SK-N-SH (cell line): Measurements from ENCODE around the gene HDAC4. TPM values are rescaled to one million over a fixed set of nuclear protein-coding genes. Genes with fewer than 3 reads are reported as not detected.

Source experiments
- CTCF ChIA-PET: fragments of 300-600, 350-600 bp; formaldehyde crosslinking; extraction: SDS; loops from one replicate; lab custom pipeline; 2021; lab: Yijun Ruan, JAX
- POLR2A ChIA-PET: fragments of 350-600 bp; sonication (Branson Sonifier 250); formaldehyde crosslinking; extraction: SDS; loops from one replicate; lab custom pipeline; 2020; ENCODE audit warnings: antibody characterized with exemption, inconsistent platforms; lab: Yijun Ruan, JAX
- DNase-seq: peaks from one replicate; pipeline ENCODE4 v3.0.0; 2012
- H2AFZ ChIP-seq: fragments of 200-600 bp; sonication (generic); 2 replicates; pipeline ENCODE4 v1.8.1; 2016; ENCODE audit warnings: antibody characterized with exemption, mild to moderate bottlenecking, low read depth
- H3F3A ChIP-seq: fragments of 200-600 bp; sonication (generic); replicated peaks from 2 replicates; pipeline ENCODE3; 2016; ENCODE audit warnings: antibody characterized with exemption, mild to moderate bottlenecking; ENCODE audit not compliant: insufficient read depth
- H3K27ac ChIP-seq, 2 experiments: fragments of 200-500 bp in 1 of 2; fragments of 200-600 bp in 1 of 2; sonication (Bioruptor generic) in 1 of 2; sonication (generic), shearing (Covaris generic) in 1 of 2; 2 replicates each; pipeline versions ENCODE4 v1.5.1 to v1.6.1; 2014 to 2016; ENCODE audit warnings: low read depth in 2 of 2, inconsistent platforms in 1 of 2, low read length in 1 of 2, mild to moderate bottlenecking in 1 of 2, mixed read lengths in 1 of 2
- H3K27me3 ChIP-seq: fragments of 200-600 bp; sonication (generic), shearing (Covaris generic); 2 replicates; pipeline ENCODE4 v1.6.1; 2016; ENCODE audit warnings: mixed run types; ENCODE audit not compliant: insufficient read depth
- H3K36me3 ChIP-seq, 2 experiments: fragments of 200-500 bp in 1 of 2; fragments of 200-600 bp in 1 of 2; sonication (Bioruptor generic) in 1 of 2; sonication (generic) in 1 of 2; replicated peaks in 1 of 2; 2 replicates each; pipeline versions ENCODE3 to v1.5.1; 2014 to 2016; ENCODE audit warnings: low read length in 1 of 2, mild to moderate bottlenecking in 1 of 2; ENCODE audit not compliant: insufficient read depth in 2 of 2, control insufficient read depth in 1 of 2
- H3K4me1 ChIP-seq, 2 experiments: fragments of 200-500 bp in 1 of 2; fragments of 200-600 bp in 1 of 2; sonication (Bioruptor generic) in 1 of 2; sonication (generic), shearing (Covaris generic) in 1 of 2; 2 replicates each; pipeline versions ENCODE4 v1.5.1 to v1.6.1; 2014 to 2016; ENCODE audit warnings: low read depth in 1 of 2, low read length in 1 of 2, mixed run types in 1 of 2; ENCODE audit not compliant: insufficient read depth in 2 of 2, control insufficient read depth in 1 of 2
- H3K4me2 ChIP-seq: fragments of 200-600 bp; sonication (generic), shearing (Covaris generic); 2 replicates; pipeline ENCODE4 v1.6.1; 2017; ENCODE audit warnings: mixed run types
- H3K4me3 ChIP-seq, 2 experiments: fragments of 200-500 bp in 1 of 2; fragments of 200-600 bp in 1 of 2; sonication (Bioruptor generic) in 1 of 2; sonication (generic), shearing (Covaris generic) in 1 of 2; 2 replicates each; pipeline versions ENCODE4 v1.5.1 to v1.8.1; 2014 to 2016; ENCODE audit warnings: low read depth in 2 of 2, inconsistent platforms in 1 of 2, low read length in 1 of 2, mild to moderate bottlenecking in 1 of 2, mixed read lengths in 1 of 2, moderate library complexity in 1 of 2
- H3K79me2 ChIP-seq: fragments of 200-600 bp; sonication (generic); 2 replicates; pipeline ENCODE4 v1.8.1; 2017; ENCODE audit warnings: mild to moderate bottlenecking; ENCODE audit not compliant: insufficient read depth
- H3K9ac ChIP-seq: fragments of 200-600 bp; sonication (generic); 2 replicates; pipeline ENCODE4 v1.6.1; 2017; ENCODE audit warnings: mixed run types
- H3K9me2 ChIP-seq: fragments of 200-600 bp; sonication (generic); 2 replicates; pipeline ENCODE4 v1.6.1; 2017; ENCODE audit warnings: mixed run types
- H3K9me3 ChIP-seq: fragments of 200-600 bp; sonication (generic); 2 replicates; pipeline ENCODE4 v1.6.1; 2017; ENCODE audit warnings: mixed run types, mild to moderate bottlenecking, moderate library complexity
- H4K20me1 ChIP-seq: fragments of 200-600 bp; sonication (generic); 2 replicates; pipeline ENCODE4 v1.6.1; 2017; ENCODE audit warnings: mild to moderate bottlenecking, mixed run types; ENCODE audit not compliant: insufficient read depth
- CHD2 ChIP-seq: fragments of 150-350 bp; IDR thresholded peaks from 2 replicates; pipeline ENCODE4 v1.6.1; 2018; ENCODE audit warnings: low read length; ENCODE audit not compliant: partially characterized antibody
- FOSL2 ChIP-seq: IDR thresholded peaks from 2 replicates; pipeline ENCODE4 v1.4.0; 2012; ENCODE audit warnings: low read depth, mild to moderate bottlenecking, moderate library complexity, borderline replicate concordance
- FOXJ3 ChIP-seq: sonication (generic); formaldehyde crosslinking; IDR thresholded peaks from 2 replicates; pipeline ENCODE4 v1.5.1; 2020; ENCODE audit warnings: mild to moderate bottlenecking, missing genetic modification reagents
- GABPA ChIP-seq: IDR thresholded peaks from 2 replicates; pipeline ENCODE4 v1.4.0; 2012; ENCODE audit warnings: low read depth, mild to moderate bottlenecking
- NFIC ChIP-seq: IDR thresholded peaks from 2 replicates; pipeline ENCODE4 v1.4.0; 2012; ENCODE audit warnings: borderline replicate concordance
- NRF1 ChIP-seq: IDR thresholded peaks from 2 replicates; pipeline ENCODE4 v1.6.1; 2012; ENCODE audit warnings: low read depth, mild to moderate bottlenecking, low read length
- POLR2AphosphoS5 ChIP-seq: IDR thresholded peaks from 2 replicates; pipeline ENCODE4 v1.6.1; 2012; ENCODE audit warnings: low read depth, low read length
- RCOR1 ChIP-seq: fragments of 150-350 bp; IDR thresholded peaks from 2 replicates; pipeline ENCODE4 v1.6.1; 2017; ENCODE audit warnings: antibody characterized with exemption, low read length
- RFX5 ChIP-seq: IDR thresholded peaks from 2 replicates; pipeline ENCODE4 v1.6.1; 2012; ENCODE audit warnings: mild to moderate bottlenecking, improper control_type of control experiment, low read length
- RXRA ChIP-seq: IDR thresholded peaks from 2 replicates; pipeline ENCODE4 v1.4.0; 2012; ENCODE audit warnings: low read depth, mild to moderate bottlenecking, borderline replicate concordance
- SIN3A ChIP-seq: IDR thresholded peaks from 2 replicates; pipeline ENCODE4 v1.6.1; 2012; ENCODE audit warnings: low read depth, mild to moderate bottlenecking, low read length, moderate library complexity, borderline replicate concordance
- SMC3 ChIP-seq: IDR thresholded peaks from 2 replicates; pipeline ENCODE4 v1.6.1; 2012; ENCODE audit warnings: low read depth, low read length, improper control_type of control experiment
- WGBS: methylation state at CpG from one replicate; pipeline ENCODE4 v1.1.6; 2017; ENCODE audit warnings: low lambda C conversion rate; 5-methylcytosine and 5-hydroxymethylcytosine counted together
- polyA plus RNA-seq, 3 experiments: library from polyadenylated mRNA; depleted of rRNA; stranded (reverse); fragments of >200 nt; gene quantifications; 2 replicates each; pipeline ENCODE4 v1.2.3, GENCODE V29; 2012

HDAC4 gene
- polyA plus RNA-seq, 1 of the 3 experiments (the other 2 are of a cell fraction) = 5.5 TPM

DNA sequence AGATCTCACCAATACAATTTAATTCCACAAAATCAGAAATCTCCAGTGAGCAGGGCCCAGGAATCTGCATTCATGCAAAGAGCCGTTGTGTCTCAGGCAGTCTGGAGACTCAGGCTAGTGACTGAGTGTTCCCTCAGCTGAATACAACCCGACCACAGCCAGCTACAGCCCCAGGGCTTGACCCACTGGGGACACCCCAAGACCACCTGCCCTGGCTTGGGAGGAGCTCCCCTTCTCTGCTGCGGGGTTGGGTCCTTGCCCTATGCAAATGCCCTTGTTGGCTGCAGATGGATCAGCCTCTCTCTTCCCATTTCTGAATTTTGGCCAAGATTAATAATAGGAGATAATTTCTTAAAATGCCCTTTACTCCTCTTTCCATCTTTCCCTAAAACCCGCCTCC is 395.2 kb downstream of the HDAC4 start (continued):
- TF ChIP-seq FOXJ3 = no peak

DNA sequence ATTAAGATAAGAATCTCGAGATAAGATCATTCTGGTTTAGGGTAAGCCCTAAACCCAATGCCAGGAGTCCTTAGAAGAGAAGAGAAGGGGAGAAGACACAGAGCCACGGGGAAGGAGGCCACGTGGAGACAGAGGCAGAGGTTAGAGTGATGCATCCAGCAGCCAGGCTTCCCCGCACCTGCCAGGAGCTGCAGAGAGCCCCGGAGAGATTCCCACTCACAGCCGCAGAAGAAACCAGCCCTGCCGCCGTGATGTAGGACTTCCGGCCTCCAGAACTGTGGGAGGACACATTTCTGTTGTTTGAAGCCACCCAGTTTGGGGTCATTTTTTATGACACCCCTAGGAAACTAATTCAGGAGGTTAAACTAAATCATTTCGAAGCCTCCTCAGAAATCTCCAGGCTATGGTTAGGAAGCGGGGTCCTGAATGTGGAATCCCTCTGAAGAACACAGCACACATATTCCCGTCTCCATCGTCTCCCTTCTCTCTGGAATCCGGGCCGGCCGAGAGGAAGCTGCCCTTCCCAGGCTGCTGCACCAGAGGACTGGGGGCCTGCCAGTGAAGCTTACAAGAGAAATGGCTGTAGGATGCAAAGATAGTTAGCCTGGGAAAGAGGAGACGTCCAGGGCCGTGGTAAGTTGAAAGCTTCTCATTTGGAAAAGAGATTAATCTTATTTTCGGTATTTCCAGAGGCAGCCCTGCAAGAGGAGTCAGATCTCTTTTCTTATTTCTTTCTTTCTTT is 396.4 kb downstream of the HDAC4 start:
- WGBS = 47% methylated on average over 13 of the region's 19 CpGs
- CTCF ChIA-PET = interaction anchor here (0.7 kb wide), 1 partner anchor 9 kb away, joined by 3 read pairs; no protein-coding TSS in a partner anchor
- H3K79me2 ChIP-seq = no peaks in the 10 kb centered on the region

DNA sequence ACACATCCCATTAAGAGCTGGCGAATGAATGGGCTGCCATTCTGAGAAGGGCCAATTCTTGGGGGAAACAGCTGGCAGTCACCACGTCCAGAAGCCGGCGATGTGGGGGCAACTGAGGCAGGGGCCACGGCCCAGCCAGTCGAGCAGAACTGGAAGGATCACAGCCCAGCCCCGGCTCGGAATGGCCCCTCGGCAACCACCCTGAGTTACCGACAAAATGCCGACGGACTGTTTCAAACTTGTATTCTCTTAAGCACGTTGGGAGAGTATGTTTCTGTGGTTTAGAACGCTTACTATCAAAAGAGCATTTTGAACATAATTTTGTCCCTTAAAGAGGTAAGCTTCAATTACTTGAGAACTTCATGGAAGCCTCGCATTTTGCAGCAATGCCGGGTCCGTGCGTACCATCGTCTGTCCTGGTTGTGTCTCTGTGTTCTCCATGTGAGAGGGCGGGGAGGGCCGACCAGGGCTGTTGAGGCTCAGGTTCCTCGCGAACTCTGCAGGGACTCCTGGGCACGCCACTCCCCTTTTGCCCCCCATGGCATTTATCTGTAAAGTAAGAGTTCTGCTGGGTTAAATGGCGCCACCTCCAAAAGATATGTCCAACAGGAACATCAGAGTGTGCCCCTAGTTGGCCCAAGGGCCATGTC is 397.1 kb downstream of the HDAC4 start:
- Histone ChIP-seq H3K4me3 (no peak overlapping the region), H3K27ac (no peak overlapping the region), H3K27me3 (no peaks in the 10 kb centered on the region), H3K4me2 (0 out of 2 replicates have a peak overlapping the region, but pooled peaks have one; percentile 24), H2AFZ (no peak overlapping the region), H4K20me1 (no peaks in the 10 kb centered on the region), H3K36me3 (no peaks in the 10 kb centered on the region), H3K4me1 (peaks cover 0 to 13% of the 10 kb centered on the region in 2 experiments; a peak in 1 of 4 replicates), H3K9me2 (no peaks in the 10 kb centered on the region), H3K79me2 (no peaks in the 10 kb centered on the region), H3K9ac (no peak overlapping the region), H3K9me3 (no peaks in the 10 kb centered on the region), H3F3A (no peaks in the 10 kb centered on the region)
- ChIA-PET POLR2A (no interaction called here), CTCF (no interaction called here)
- WGBS = 52% methylated on average over 24 of the region's 25 CpGs
- TF ChIP-seq RCOR1 = no peak
- no peak for TF ChIP-seq SIN3A
- no peak for TF ChIP-seq RFX5
- TF ChIP-seq GABPA = no peak
- TF ChIP-seq FOSL2 = no peak
- TF ChIP-seq SMC3 = no peak
- no peak for TF ChIP-seq CHD2
- no peak for TF ChIP-seq POLR2AphosphoS5
- TF ChIP-seq NRF1 = no peak
- no peak for TF ChIP-seq NFIC
- no peak for DNase-seq

More for the DNA sequence above, 396.4 kb downstream of the HDAC4 start:
- peaks cover 0 to 7% of the 10 kb centered on the region in 2 experiments; a peak in 1 of 4 replicates for H3K4me1 ChIP-seq
- no peak overlapping the region for H3K4me3 ChIP-seq
- no peaks in the 10 kb centered on the region for H4K20me1 ChIP-seq
- POLR2A ChIA-PET = no interaction called here
- no peaks in the 10 kb centered on the region for H3K9me2 ChIP-seq
- no peak overlapping the region for H3K4me2 ChIP-seq
- H3K27ac ChIP-seq = no peak overlapping the region
- no peak for DNase-seq
- no peak for TF ChIP-seq RXRA
- H2AFZ ChIP-seq = no peak overlapping the region
- no peaks in the 10 kb centered on the region for H3K36me3 ChIP-seq
- H3K9ac ChIP-seq = no peak overlapping the region
- no peaks in the 10 kb centered on the region for H3F3A ChIP-seq
- no peaks in the 10 kb centered on the region for H3K27me3 ChIP-seq
- H3K9me3 ChIP-seq = no peaks in the 10 kb centered on the region
